Retina (tissue), 1 donor: ENCODE results near the gene MLH1.

Experiments
- DNase-seq: peaks from one replicate; pipeline ENCODE4 v3.0.0-alpha.2; 2016

MLH1 gene

DNA sequence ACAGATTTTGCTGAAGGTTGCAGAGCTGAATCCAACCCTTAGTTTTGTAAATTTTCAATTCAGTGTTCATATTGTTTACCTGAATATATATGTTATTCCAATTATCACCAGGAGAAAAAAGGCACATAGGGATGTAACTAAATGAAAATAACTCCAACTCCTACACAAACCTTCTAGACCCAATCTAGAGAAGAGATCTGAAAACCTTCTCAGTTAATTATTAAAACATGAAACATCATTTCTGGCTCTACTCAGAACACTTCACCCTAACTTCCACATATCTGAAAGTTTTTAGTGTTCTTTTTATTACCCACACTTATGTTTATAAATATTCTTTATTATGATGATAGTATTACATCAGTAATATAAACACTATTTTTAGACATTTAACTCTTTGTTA is 104.5 kb downstream of the MLH1 start:
- DNase-seq: no peak

GRCh38 chr3:37098884-37099283 is 105.6 kb downstream of the MLH1 start:
- no peak for DNase-seq

DNA sequence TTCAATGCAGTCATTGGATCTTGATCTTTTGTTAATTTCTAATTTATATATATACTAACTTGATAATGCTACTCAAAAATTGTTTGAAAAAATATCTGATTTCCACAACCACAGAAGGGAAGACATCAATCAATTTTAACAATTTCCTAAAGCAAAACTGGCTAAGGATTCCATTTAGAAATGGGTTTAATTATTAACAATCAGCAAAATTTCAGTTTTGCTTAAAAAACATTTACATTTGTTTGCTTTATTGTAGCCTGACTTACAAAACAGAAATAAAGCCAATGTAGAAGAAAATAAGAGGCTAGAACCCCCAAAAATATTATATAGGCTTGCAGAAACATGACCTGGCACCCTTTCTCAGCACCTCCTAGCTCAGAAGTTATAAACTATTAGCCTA is 106.2 kb downstream of the MLH1 start:
- no peak for DNase-seq

GRCh38 chr3:37100411-37100810 is 107.1 kb downstream of the MLH1 start:
- DNase-seq: no peak
